Fibroblast of lung (primary cell): ENCODE results near the gene MTSS2. TPM values are rescaled to one million over a fixed set of nuclear protein-coding genes. Genes with fewer than 3 reads are reported as not detected.

Source experiments
- DNase-seq, 2 donors: peaks; one replicate each; pipeline versions ENCODE4 v3.0.0 to v3.0.0-alpha.2; 2010; ENCODE audit warnings: low read depth in 2 of 2
- H2AFZ ChIP-seq: 2 replicates; pipeline ENCODE4 v1.5.1; 2012; ENCODE audit warnings: low read length, control low read depth, inconsistent platforms
- H3K27ac ChIP-seq: 2 replicates; pipeline ENCODE4 v1.5.1; 2011; ENCODE audit warnings: low read length, control low read depth; ENCODE audit not compliant: insufficient read depth
- H3K27me3 ChIP-seq: 2 replicates; pipeline ENCODE4 v1.5.1; 2011; ENCODE audit warnings: mild to moderate bottlenecking, low read length; ENCODE audit not compliant: control insufficient read depth, insufficient read depth
- H3K36me3 ChIP-seq: 2 replicates; pipeline ENCODE4 v1.5.1; 2011; ENCODE audit warnings: low read length; ENCODE audit not compliant: control insufficient read depth, insufficient read depth
- H3K4me1 ChIP-seq: 2 replicates; pipeline ENCODE4 v1.5.1; 2011; ENCODE audit warnings: low read length; ENCODE audit not compliant: control insufficient read depth, insufficient read depth; ENCODE audit errors: extremely low read depth
- H3K4me2 ChIP-seq: 2 replicates; pipeline ENCODE4 v1.5.1; 2011; ENCODE audit warnings: low read length, control low read depth; ENCODE audit not compliant: insufficient read depth; ENCODE audit errors: extremely low read depth
- H3K4me3 ChIP-seq, 4 experiments: fragments of 200-600 bp in 1 of 4; sonication (generic) in 1 of 4; replicated peaks in 1 of 4; 2 replicates each; pipeline ENCODE4 v1.5.1; 2011 to 2016; ENCODE audit warnings: low read length in 4 of 4, low read depth in 3 of 4, mild to moderate bottlenecking in 3 of 4, control low read depth in 2 of 4, inconsistent platforms in 1 of 4, mixed read lengths in 1 of 4; ENCODE audit not compliant: insufficient read depth in 1 of 4; ENCODE audit errors: control extremely low read depth in 1 of 4
- H3K79me2 ChIP-seq: 2 replicates; pipeline ENCODE4 v1.5.1; 2012; ENCODE audit warnings: mild to moderate bottlenecking, low read length, inconsistent platforms; ENCODE audit not compliant: control insufficient read depth, insufficient read depth
- H3K9ac ChIP-seq: 2 replicates; pipeline ENCODE4 v1.5.1; 2011; ENCODE audit warnings: mild to moderate bottlenecking, low read length, control low read depth; ENCODE audit not compliant: insufficient read depth
- H3K9me3 ChIP-seq: 2 replicates; pipeline ENCODE4 v1.5.1; 2012; ENCODE audit warnings: low read depth, low read length; ENCODE audit not compliant: control insufficient read depth, insufficient read depth
- H4K20me1 ChIP-seq: 2 replicates; pipeline ENCODE4 v1.5.1; 2011; ENCODE audit warnings: low read length; ENCODE audit not compliant: control insufficient read depth, insufficient read depth; ENCODE audit errors: extremely low read depth
- EZH2 ChIP-seq: IDR thresholded peaks from 2 replicates; pipeline ENCODE4 v1.5.1; 2012; ENCODE audit warnings: low read length, control low read depth, mild to moderate bottlenecking; ENCODE audit errors: missing control alignments
- polyA plus RNA-seq, 2 donors: library from polyadenylated mRNA; depleted of rRNA in 1 of 2; stranded (reverse) in 1 of 2; unstranded in 1 of 2; fragments of >200 nt; gene quantifications; 2 replicates each; pipeline ENCODE4 v1.2.1, GENCODE V29; 2011 to 2012; ENCODE audit warnings: missing spikeins in 1 of 2
- total RNA-seq: library from RNA; depleted of rRNA; stranded (reverse); fragments of >200 nt; gene quantifications from 2 replicates; pipeline ENCODE4 v1.2.1, GENCODE V29; 2014
- TF ChIP-seq, protein P1 (sequence below), 2 donors: IDR thresholded peaks in 1 of 2; conservative IDR thresholded peaks in 1 of 2; 1 replicate in 1 of 2; 2 replicates in 1 of 2; pipeline ENCODE4 v1.5.1; 2011 to 2012; ENCODE audit warnings: low read length in 2 of 2, control low read depth in 1 of 2, inconsistent platforms in 1 of 2, low read depth in 1 of 2, mild to moderate bottlenecking in 1 of 2

MTSS2 gene
- total and polyA plus RNA-seq, 2 donors (not counting 1 experiment from before 2014, with no cell fraction given) = 126 to 131 TPM

DNA sequence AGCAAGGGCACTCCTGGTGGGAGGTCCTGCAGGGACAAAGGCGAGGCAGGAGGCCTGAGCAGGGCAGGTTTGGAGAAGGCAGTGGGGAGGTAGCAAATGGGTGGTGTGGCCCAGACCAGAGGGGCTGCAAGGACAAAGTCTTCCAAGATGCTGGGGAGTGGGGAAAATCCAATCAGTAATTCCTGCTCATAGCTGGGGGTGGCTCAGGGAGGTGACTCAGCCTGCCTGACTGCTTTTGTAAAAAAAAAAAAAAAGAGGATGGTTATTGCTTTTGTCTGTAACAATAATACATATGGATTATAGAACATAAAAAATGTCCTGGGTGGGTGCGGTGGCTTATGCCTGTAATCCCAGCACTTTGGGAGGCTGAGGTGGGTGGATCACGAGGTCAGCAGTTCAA lies 34.3 kb downstream of the MTSS2 start:
- Histone ChIP-seq H3K4me1 (peaks cover 5% of the 10 kb centered on the region), H3K4me3 (no peak overlapping the region), H3K9me3 (no peaks in the 10 kb centered on the region), H3K79me2 (no peaks in the 10 kb centered on the region), H3K36me3 (no peaks in the 10 kb centered on the region), H2AFZ (no peak overlapping the region), H3K27ac (no peak overlapping the region), H4K20me1 (no peaks in the 10 kb centered on the region), H3K27me3 (no peaks in the 10 kb centered on the region), H3K9ac (no peak overlapping the region), H3K4me2 (no peak overlapping the region)
- TF ChIP-seq EZH2 = no peak
- TF ChIP-seq, protein P1, sequence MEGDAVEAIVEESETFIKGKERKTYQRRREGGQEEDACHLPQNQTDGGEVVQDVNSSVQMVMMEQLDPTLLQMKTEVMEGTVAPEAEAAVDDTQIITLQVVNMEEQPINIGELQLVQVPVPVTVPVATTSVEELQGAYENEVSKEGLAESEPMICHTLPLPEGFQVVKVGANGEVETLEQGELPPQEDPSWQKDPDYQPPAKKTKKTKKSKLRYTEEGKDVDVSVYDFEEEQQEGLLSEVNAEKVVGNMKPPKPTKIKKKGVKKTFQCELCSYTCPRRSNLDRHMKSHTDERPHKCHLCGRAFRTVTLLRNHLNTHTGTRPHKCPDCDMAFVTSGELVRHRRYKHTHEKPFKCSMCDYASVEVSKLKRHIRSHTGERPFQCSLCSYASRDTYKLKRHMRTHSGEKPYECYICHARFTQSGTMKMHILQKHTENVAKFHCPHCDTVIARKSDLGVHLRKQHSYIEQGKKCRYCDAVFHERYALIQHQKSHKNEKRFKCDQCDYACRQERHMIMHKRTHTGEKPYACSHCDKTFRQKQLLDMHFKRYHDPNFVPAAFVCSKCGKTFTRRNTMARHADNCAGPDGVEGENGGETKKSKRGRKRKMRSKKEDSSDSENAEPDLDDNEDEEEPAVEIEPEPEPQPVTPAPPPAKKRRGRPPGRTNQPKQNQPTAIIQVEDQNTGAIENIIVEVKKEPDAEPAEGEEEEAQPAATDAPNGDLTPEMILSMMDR (conservative IDR thresholded peaks at IDR 0.05 in 1 of 2, IDR thresholded peaks at IDR 0.05 in 1 of 2; ENCODE audit: low read depth in 1 of 2, low read length in 2 of 2) = no peak
- peak in 1 of 2 donors; percentile 26 for DNase-seq

DNA sequence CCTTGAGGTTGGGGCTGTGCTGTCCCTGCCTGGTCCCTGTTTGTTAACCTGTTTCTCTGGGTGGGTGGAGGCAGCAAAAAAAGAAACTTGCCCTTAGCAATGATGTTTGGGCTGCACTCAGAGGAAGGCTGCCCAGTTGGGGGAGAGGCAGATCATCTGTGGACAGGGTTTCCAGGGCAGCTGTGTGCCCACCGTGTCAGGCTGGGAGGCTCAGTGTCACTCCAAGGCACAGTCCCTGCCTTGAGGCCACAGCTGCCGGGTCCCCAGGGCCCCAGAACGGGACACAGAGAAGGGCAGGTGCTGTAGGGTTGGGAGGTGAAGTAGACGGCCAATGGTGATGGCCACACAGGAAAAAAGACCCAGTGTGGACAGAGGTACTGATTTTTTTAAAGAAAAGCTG lies 35.6 kb downstream of the MTSS2 start:
- peaks cover 5% of the 10 kb centered on the region for H3K4me1 ChIP-seq
- no peak overlapping the region for H3K4me2 ChIP-seq
- H2AFZ ChIP-seq = no peak overlapping the region
- no peak for DNase-seq
- no peaks in the 10 kb centered on the region for H3K27me3 ChIP-seq
- H4K20me1 ChIP-seq = no peaks in the 10 kb centered on the region
- H3K9ac ChIP-seq = no peak overlapping the region
- no peak overlapping the region for H3K4me3 ChIP-seq
- TF ChIP-seq, protein P1 (conservative IDR thresholded peaks at IDR 0.05 in 1 of 2, IDR thresholded peaks at IDR 0.05 in 1 of 2; ENCODE audit: low read depth in 1 of 2, low read length in 2 of 2) = no peak
- no peak for TF ChIP-seq EZH2
- no peak overlapping the region for H3K27ac ChIP-seq
- H3K36me3 ChIP-seq = no peaks in the 10 kb centered on the region
- H3K79me2 ChIP-seq = no peaks in the 10 kb centered on the region
- no peaks in the 10 kb centered on the region for H3K9me3 ChIP-seq

DNA sequence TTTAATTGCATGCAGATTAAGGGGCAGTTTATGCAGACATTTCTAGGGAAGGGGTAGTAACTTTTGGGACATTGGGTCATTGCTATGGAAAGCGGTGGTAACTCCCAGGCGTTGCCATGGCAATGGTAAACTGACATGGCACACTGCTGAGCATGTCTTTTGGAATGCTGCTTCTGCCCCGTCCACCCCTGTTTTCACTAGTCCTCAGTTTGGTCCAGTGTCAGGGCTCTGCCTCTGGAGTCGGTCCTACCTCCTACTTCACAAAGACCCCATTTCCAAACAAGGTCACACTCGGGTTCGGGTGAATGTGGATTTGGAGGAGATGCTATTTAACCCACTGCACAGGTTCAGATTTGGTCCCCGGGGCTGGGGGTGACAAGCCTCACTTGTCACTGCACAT lies 36.6 kb downstream of the MTSS2 start:
- no peak overlapping the region for H3K9ac ChIP-seq
- H3K36me3 ChIP-seq = no peaks in the 10 kb centered on the region
- H3K9me3 ChIP-seq = no peaks in the 10 kb centered on the region
- H2AFZ ChIP-seq = no peak overlapping the region
- H3K27ac ChIP-seq = no peak overlapping the region
- H4K20me1 ChIP-seq = no peaks in the 10 kb centered on the region
- no peaks in the 10 kb centered on the region for H3K79me2 ChIP-seq
- H3K4me1 ChIP-seq = peaks cover 4% of the 10 kb centered on the region
- no peak for TF ChIP-seq EZH2
- TF ChIP-seq, protein P1 (conservative IDR thresholded peaks at IDR 0.05 in 1 of 2, IDR thresholded peaks at IDR 0.05 in 1 of 2; ENCODE audit: low read depth in 1 of 2, low read length in 2 of 2) = no peak
- no peaks in the 10 kb centered on the region for H3K27me3 ChIP-seq
- DNase-seq = peak in 1 of 2 donors; percentile 25
- no peak overlapping the region for H3K4me2 ChIP-seq
- no peak overlapping the region for H3K4me3 ChIP-seq
